HG02943 (cell line): ENCODE measurements around the gene PCDHA11.
"Not testable (repeated sequence)": the region's sequence is repeated elsewhere in the genome, so short reads cannot be mapped to it uniquely, and the experiment has no call there.

Source experiments
- ATAC-seq: cut with Tn5 transposase; IDR thresholded peaks from one replicate; pipeline ENCODE4 v1.9.1; 2021; ENCODE audit warnings: mild to moderate bottlenecking, low read depth, moderate library complexity; ENCODE audit not compliant: unreplicated experiment

The PCDHA11 gene

GRCh38 chr5:140868721-140869554 lies at the start of gene PCDHA11:
Gene PCDHA11 (plus strand): TSS chr5:140868957. CDS start chr5:140869104, 147 bp downstream.
- ATAC-seq, result no peak

- ATAC-seq, result no peak
Observed at GRCh38 chr5:140821375-140822280, 47.1 kb upstream of the PCDHA11 start, which contains the start of gene PCDHA5. Gene PCDHA5 (plus strand): TSS chr5:140821613.

- no peak for ATAC-seq
Observed at GRCh38 chr5:140822281-140822629, 46.5 kb upstream of the PCDHA11 start.

- ATAC-seq, result not testable (repeated sequence)
Observed at GRCh38 chr5:140822969-140823368, 45.8 kb upstream of the PCDHA11 start.

GRCh38 chr5:140823475-140823874 lies 45.3 kb upstream of the PCDHA11 start:
- ATAC-seq, result no peak

- ATAC-seq, result no peak
Observed at GRCh38 chr5:140827704-140828361, 40.9 kb upstream of the PCDHA11 start, which contains the start of gene PCDHA6. Gene PCDHA6 (plus strand): TSS chr5:140827960. CDS start chr5:140828092, 132 bp downstream.

GRCh38 chr5:140828362-140828737 lies 40.4 kb upstream of the PCDHA11 start:
- ATAC-seq, result no peak

- ATAC-seq, result not testable (repeated sequence)
Observed at GRCh38 chr5:140829511-140830501, 39.0 kb upstream of the PCDHA11 start.

- no peak for ATAC-seq
Observed at GRCh38 chr5:140833993-140834392, 34.8 kb upstream of the PCDHA11 start, which contains the start of gene PCDHA7. Gene PCDHA7 (plus strand): TSS chr5:140834269. CDS start chr5:140834384, 115 bp downstream.

- ATAC-seq, result not testable (repeated sequence)
Observed at GRCh38 chr5:140834439-140835008, 34.2 kb upstream of the PCDHA11 start.

- no peak for ATAC-seq
Observed at GRCh38 chr5:140835622-140836510, 32.9 kb upstream of the PCDHA11 start.

- no peak for ATAC-seq
Observed at GRCh38 chr5:140840978-140841962, 27.5 kb upstream of the PCDHA11 start, which contains the start of gene PCDHA8. Gene PCDHA8 (plus strand): TSS chr5:140841187. CDS start chr5:140841322, 135 bp downstream.

GRCh38 chr5:140842798-140843733 lies 25.7 kb upstream of the PCDHA11 start:
- no peak for ATAC-seq

- ATAC-seq, result not testable (repeated sequence)
Observed at GRCh38 chr5:140848139-140849102, 20.3 kb upstream of the PCDHA11 start, which contains the start of gene PCDHA9. Gene PCDHA9 (plus strand): TSS chr5:140848382. CDS start chr5:140848496, 114 bp downstream.
